ENCODE measurements around the gene IGFBP5. TPM values are rescaled to one million over a fixed set of nuclear protein-coding genes. Genes with fewer than 3 reads are reported as not detected.

IGFBP5 gene
- total RNA-seq, 1 experiment from 2014 or later, result 0.20 TPM

DNA sequence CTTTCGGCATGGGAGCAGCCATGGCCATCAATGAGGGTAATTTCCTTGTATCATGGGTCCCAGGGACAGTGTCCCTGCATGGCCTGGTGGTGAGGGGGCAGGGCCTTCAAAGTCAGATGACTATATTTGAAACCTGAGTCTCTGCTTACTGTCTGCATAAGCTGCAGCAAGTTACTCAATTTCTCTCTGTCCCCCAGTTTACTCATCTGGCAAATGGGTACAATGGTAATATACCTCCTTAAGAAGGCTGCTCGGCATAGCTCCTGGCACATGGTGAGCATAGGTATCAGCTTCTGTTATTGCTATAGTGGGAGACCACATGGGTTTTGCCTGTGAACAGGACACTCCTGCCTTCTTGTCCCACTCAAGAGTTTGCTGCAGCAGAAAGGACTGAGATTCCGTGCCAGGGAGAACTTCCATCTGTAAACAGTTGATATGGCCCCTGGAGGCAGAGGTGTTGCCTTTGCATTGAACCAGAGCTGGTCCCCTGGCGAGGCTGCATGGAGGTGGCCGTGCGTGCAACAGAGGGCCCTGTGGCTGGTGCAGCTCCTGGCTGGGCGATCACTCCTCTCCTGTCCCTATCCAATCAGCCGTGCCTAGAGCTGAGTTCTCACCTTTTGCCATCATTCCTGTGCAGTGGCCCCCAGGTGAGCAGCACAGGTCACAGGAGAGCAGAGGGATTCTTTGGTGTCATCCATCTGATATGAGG is 22.7 kb upstream of the IGFBP5 start:
- intact Hi-C loops (cut with micrococcal nuclease; ENCODE audit: unreplicated experiment), result no loop called here
- Histone ChIP-seq H3K27me3 (replicated peaks; ENCODE audit: control insufficient read depth, insufficient read depth, low read length) (no peaks in the 10 kb centered on the region), H3K4me3 (ENCODE audit: low read depth, low read length) (no peak overlapping the region), H3K9me3 (no peaks in the 10 kb centered on the region; the same call in 1 of the 2 replicates), H3K4me1 (no peaks in the 10 kb centered on the region), H3K36me3 (ENCODE audit: control insufficient read depth, insufficient read depth, low read length) (no peaks in the 10 kb centered on the region)
- Mint-ChIP-seq H3K27ac (ENCODE audit: unreplicated experiment) (no peak overlapping the region), H3K4me1 (ENCODE audit: low read depth, unreplicated experiment) (no peaks in the 10 kb centered on the region), H3K4me3 (ENCODE audit: unreplicated experiment) (no peak overlapping the region), H3K9me3 (ENCODE audit: unreplicated experiment) (no peaks in the 10 kb centered on the region), H3K27me3 (ENCODE audit: insufficient read depth, unreplicated experiment) (peaks cover 13% of the 10 kb centered on the region), H3K36me3 (ENCODE audit: insufficient read depth, unreplicated experiment) (no peaks in the 10 kb centered on the region)
- CTCF ChIA-PET, result interaction anchor here (0.7 kb wide), 1 partner anchor 23 kb away, joined by 5 read pairs; no protein-coding TSS in a partner anchor
- no TSS peak for BruUV-seq (replicated peaks)
- POLR2A ChIA-PET, result no interaction called here
- DNase-seq, result no peak
- TF ChIP-seq, protein P1, sequence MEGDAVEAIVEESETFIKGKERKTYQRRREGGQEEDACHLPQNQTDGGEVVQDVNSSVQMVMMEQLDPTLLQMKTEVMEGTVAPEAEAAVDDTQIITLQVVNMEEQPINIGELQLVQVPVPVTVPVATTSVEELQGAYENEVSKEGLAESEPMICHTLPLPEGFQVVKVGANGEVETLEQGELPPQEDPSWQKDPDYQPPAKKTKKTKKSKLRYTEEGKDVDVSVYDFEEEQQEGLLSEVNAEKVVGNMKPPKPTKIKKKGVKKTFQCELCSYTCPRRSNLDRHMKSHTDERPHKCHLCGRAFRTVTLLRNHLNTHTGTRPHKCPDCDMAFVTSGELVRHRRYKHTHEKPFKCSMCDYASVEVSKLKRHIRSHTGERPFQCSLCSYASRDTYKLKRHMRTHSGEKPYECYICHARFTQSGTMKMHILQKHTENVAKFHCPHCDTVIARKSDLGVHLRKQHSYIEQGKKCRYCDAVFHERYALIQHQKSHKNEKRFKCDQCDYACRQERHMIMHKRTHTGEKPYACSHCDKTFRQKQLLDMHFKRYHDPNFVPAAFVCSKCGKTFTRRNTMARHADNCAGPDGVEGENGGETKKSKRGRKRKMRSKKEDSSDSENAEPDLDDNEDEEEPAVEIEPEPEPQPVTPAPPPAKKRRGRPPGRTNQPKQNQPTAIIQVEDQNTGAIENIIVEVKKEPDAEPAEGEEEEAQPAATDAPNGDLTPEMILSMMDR (IDR thresholded peaks at IDR 0.05; ENCODE audit: insufficient read depth in 1 of 2, low read depth in 1 of 2, low read length in 1 of 2, severe bottlenecking in 1 of 2, unreplicated experiment in 1 of 2), result no peak

DNA sequence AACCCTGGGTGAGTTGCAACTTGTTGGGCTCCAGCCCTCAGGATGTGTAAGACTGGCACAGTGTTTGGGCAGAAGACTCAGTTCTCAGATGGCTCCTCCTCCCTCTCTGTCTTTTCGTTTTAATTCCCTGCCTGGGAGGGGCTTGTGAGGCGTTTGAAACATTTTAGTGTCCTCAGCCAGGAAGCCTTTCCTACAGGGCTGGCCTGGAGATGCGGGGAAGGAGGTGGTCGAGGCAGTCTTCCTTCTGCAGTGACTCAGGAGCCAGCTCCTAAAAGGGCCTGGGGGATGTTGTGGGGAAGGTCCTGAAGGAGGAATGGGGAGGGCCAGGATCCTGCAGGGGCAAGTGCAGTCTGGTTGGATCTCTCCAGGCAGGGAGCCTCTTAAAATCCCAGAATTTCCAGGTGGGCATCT is 22.1 kb upstream of the IGFBP5 start:
- TF ChIP-seq, protein P1 (IDR thresholded peaks at IDR 0.05; ENCODE audit: insufficient read depth in 1 of 2, low read depth in 1 of 2, low read length in 1 of 2, severe bottlenecking in 1 of 2, unreplicated experiment in 1 of 2), result no peak
- POLR2A ChIA-PET, result no interaction called here

DNA sequence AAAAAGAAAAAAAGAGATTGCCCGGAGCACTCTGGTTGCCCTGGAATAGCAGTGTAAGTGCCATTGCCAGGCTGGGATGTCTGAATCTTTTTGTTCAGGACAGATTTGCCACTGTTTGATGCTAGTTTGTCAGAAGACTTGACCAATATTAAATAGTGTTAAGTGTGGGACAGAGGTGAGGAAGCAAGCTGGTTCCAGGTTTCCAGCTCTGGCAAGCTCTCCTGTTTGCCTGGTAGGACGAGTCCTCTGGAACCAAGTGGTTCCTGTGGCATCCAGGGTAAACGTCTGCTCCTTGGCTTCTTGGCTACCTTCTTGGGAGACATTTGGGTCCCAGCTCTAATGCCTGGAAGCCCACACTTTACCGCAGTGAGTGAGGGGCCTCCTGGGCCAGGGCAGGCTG is 20.8 kb upstream of the IGFBP5 start:
- CTCF ChIA-PET, result interaction anchor here (0.7 kb wide), 1 partner anchor 21 kb away, joined by 3 read pairs; the partner anchor contains the start of gene IGFBP5
- Mint-ChIP-seq H3K27me3 (ENCODE audit: insufficient read depth, unreplicated experiment) (peaks cover 19% of the 10 kb centered on the region), H3K4me1 (ENCODE audit: low read depth, unreplicated experiment) (no peaks in the 10 kb centered on the region), H3K36me3 (ENCODE audit: insufficient read depth, unreplicated experiment) (no peaks in the 10 kb centered on the region), H3K4me3 (ENCODE audit: unreplicated experiment) (no peak overlapping the region), H3K9me3 (ENCODE audit: unreplicated experiment) (peaks cover 6% of the 10 kb centered on the region), H3K27ac (ENCODE audit: unreplicated experiment) (no peak overlapping the region)
- H3K27me3 ChIP-seq (replicated peaks; ENCODE audit: control insufficient read depth, insufficient read depth, low read length), result no peaks in the 10 kb centered on the region
- TF ChIP-seq, protein P1 (IDR thresholded peaks at IDR 0.05; ENCODE audit: insufficient read depth in 1 of 2, low read depth in 1 of 2, low read length in 1 of 2, severe bottlenecking in 1 of 2, unreplicated experiment in 1 of 2), result no peak
- no peaks in the 10 kb centered on the region for H3K36me3 ChIP-seq (ENCODE audit: control insufficient read depth, insufficient read depth, low read length)
- no peaks in the 10 kb centered on the region for H3K4me1 ChIP-seq
- BruUV-seq (replicated peaks), result no TSS peak
- H3K9me3 ChIP-seq, result no peaks in the 10 kb centered on the region
- intact Hi-C loops (cut with micrococcal nuclease; ENCODE audit: unreplicated experiment), result no loop called here
- DNase-seq, result no peak
- POLR2A ChIA-PET, result no interaction called here
- H3K4me3 ChIP-seq (ENCODE audit: low read depth, low read length), result no peak overlapping the region

More for the DNA sequence above, 22.1 kb upstream of the IGFBP5 start:
- CTCF ChIA-PET, result no interaction called here
- no peaks in the 10 kb centered on the region for H3K4me1 ChIP-seq
- intact Hi-C loops (cut with micrococcal nuclease; ENCODE audit: unreplicated experiment), result no loop called here
- H3K36me3 Mint-ChIP-seq (ENCODE audit: insufficient read depth, unreplicated experiment), result no peaks in the 10 kb centered on the region
- H3K4me3 ChIP-seq (ENCODE audit: low read depth, low read length), result no peak overlapping the region
- BruUV-seq (replicated peaks), result no TSS peak
- H3K27me3 ChIP-seq (replicated peaks; ENCODE audit: control insufficient read depth, insufficient read depth, low read length), result no peaks in the 10 kb centered on the region
- no peaks in the 10 kb centered on the region for H3K4me1 Mint-ChIP-seq (ENCODE audit: low read depth, unreplicated experiment)
- no peaks in the 10 kb centered on the region for H3K36me3 ChIP-seq (ENCODE audit: control insufficient read depth, insufficient read depth, low read length)
- H3K9me3 Mint-ChIP-seq (ENCODE audit: unreplicated experiment), result no peaks in the 10 kb centered on the region
- H3K9me3 ChIP-seq, result no peaks in the 10 kb centered on the region; the same call in 1 of the 2 replicates
- H3K27me3 Mint-ChIP-seq (ENCODE audit: insufficient read depth, unreplicated experiment), result peaks cover 15% of the 10 kb centered on the region
- H3K4me3 Mint-ChIP-seq (ENCODE audit: unreplicated experiment), result no peak overlapping the region
- DNase-seq, result no peak
- no peak overlapping the region for H3K27ac Mint-ChIP-seq (ENCODE audit: unreplicated experiment)
